PC-3 (cell line): ENCODE measurements around the gene LRRFIP2.

Source experiments
- EZH2 ChIP-seq: fragments of 300-600 bp; sonication (generic); IDR thresholded peaks from one replicate; pipeline ENCODE4 v1.6.1; 2017; ENCODE audit warnings: antibody characterized with exemption, mild to moderate bottlenecking, low read length; ENCODE audit not compliant: unreplicated experiment
- TF ChIP-seq, protein P1 (sequence below): fragments of 300-600 bp; sonication (generic); conservative IDR thresholded peaks from 2 replicates; pipeline ENCODE4 v1.5.1; 2017; ENCODE audit warnings: antibody characterized with exemption, low read depth, mild to moderate bottlenecking, low read length

GRCh38 chr3:37181756-37182155, 7.4 kb upstream of the LRRFIP2 start:
- TF ChIP-seq EZH2 = no peak
- TF ChIP-seq, protein P1, sequence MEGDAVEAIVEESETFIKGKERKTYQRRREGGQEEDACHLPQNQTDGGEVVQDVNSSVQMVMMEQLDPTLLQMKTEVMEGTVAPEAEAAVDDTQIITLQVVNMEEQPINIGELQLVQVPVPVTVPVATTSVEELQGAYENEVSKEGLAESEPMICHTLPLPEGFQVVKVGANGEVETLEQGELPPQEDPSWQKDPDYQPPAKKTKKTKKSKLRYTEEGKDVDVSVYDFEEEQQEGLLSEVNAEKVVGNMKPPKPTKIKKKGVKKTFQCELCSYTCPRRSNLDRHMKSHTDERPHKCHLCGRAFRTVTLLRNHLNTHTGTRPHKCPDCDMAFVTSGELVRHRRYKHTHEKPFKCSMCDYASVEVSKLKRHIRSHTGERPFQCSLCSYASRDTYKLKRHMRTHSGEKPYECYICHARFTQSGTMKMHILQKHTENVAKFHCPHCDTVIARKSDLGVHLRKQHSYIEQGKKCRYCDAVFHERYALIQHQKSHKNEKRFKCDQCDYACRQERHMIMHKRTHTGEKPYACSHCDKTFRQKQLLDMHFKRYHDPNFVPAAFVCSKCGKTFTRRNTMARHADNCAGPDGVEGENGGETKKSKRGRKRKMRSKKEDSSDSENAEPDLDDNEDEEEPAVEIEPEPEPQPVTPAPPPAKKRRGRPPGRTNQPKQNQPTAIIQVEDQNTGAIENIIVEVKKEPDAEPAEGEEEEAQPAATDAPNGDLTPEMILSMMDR = no peak
